HEK293T (cell line): ENCODE results near the gene MCM9.

ENCODE experiments used
- BHLHE40 ChIP-seq: fragments of 450-650 bp; IDR thresholded peaks from 2 replicates; pipeline ENCODE4 v1.6.1; 2016; ENCODE audit warnings: mild to moderate bottlenecking, moderate library complexity, borderline replicate concordance
- FOXA1 ChIP-seq: fragments of 450-650 bp; IDR thresholded peaks from 2 replicates; pipeline ENCODE4 v1.6.1; 2016; ENCODE audit warnings: mild to moderate bottlenecking
- FOXM1 ChIP-seq: fragments of 450-650 bp; IDR thresholded peaks from 2 replicates; pipeline ENCODE4 v1.6.1; 2017; ENCODE audit warnings: mild to moderate bottlenecking, borderline replicate concordance
- TARDBP ChIP-seq: fragments of 450-650 bp; IDR thresholded peaks from 2 replicates; pipeline ENCODE4 v1.6.1; 2016

- no peak for TF ChIP-seq BHLHE40
- no peak for TF ChIP-seq TARDBP
- no peak for TF ChIP-seq FOXA1
- no peak for TF ChIP-seq FOXM1
Observed at GRCh38 chr6:118967239-118967638, 32.3 kb upstream of the MCM9 start.
